ENCODE data around the gene TENM4. TPM values are rescaled to one million over a fixed set of nuclear protein-coding genes. Genes with fewer than 3 reads are reported as not detected.

The TENM4 gene
- polyA plus RNA-seq, 1 donor from 2014 or later: 16.8 TPM

DNA sequence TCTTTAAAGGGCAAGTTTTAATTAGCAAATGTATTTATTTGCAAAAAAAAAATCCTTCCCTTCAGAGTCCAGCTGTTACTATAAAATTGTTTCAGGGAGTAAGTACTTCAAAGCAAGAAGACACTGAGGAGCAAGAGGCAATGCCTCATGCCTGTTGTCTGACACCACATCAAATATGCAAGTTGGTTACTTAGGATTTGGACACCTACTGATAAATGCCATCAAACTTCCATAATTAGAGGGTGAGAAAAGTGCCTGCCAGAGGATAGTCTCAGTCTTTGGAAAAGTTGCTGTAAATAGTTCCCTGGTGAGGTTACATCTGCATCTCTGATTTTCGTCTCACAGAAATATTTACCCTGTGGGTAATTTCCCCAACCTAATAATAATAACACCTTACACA, 4.1 kb upstream of the TENM4 start:
- Histone ChIP-seq H4K20me1 (ENCODE audit: insufficient read depth) (no peaks in the 10 kb centered on the region), H3K4me3 (ENCODE audit: low read length) (no peak overlapping the region), H3K9me2 (ENCODE audit: insufficient read depth, low read length) (no peaks in the 10 kb centered on the region), H3K27me3 (ENCODE audit: insufficient read depth, low read depth, low read length) (no peaks in the 10 kb centered on the region), H3K4me2 (ENCODE audit: low read length) (no peak overlapping the region), H3K9ac (ENCODE audit: low read length) (no peak overlapping the region), H3K36me3 (ENCODE audit: insufficient read depth, low read length) (no peaks in the 10 kb centered on the region), H3K79me2 (replicated peaks; ENCODE audit: insufficient read depth, low read length) (no peaks in the 10 kb centered on the region), H3K9me3 (ENCODE audit: low read length) (no peaks in the 10 kb centered on the region), H2AFZ (ENCODE audit: low read depth, low read length) (no peak overlapping the region), H3K27ac (ENCODE audit: low read length) (no peak overlapping the region), H3F3A (ENCODE audit: insufficient read depth, low read length, poor library complexity, severe bottlenecking) (no peaks in the 10 kb centered on the region)
- TF ChIP-seq EP300 (conservative IDR thresholded peaks at IDR 0.05; ENCODE audit: poor library complexity, severe bottlenecking): no peak
- no peak for TF ChIP-seq POLR2AphosphoS5 (IDR thresholded peaks at IDR 0.05)
- no peak for TF ChIP-seq RAD21 (conservative IDR thresholded peaks at IDR 0.05)

DNA sequence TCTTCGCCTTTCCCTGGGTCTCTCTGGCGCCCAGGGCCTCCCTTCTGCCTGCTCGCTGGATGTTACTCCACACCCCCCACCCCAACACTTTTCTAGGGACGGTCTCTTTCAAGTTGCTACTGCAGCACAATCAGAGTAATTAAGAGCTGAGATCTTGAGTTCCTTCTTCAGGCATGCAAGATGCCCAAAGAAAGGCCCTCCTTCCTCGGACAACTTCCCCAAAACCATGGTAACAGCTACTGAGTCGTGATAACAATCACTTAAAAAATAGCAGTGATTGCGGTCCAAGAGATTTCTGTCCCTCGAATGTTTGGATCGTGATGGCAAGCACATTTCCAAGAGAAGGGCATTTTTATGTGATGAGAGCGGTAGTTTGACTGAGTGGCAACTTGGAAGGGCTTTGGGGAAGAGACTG, 638 bp upstream of the TENM4 start:
- Histone ChIP-seq H3K27ac (ENCODE audit: low read length) (peak overlapping the region; percentile 90), H3K9ac (ENCODE audit: low read length) (peak overlapping the region; percentile 95), H4K20me1 (ENCODE audit: insufficient read depth) (peaks cover 7% of the 10 kb centered on the region), H3F3A (ENCODE audit: insufficient read depth, low read length, poor library complexity, severe bottlenecking) (peaks cover 6% of the 10 kb centered on the region), H3K36me3 (ENCODE audit: insufficient read depth, low read length) (no peaks in the 10 kb centered on the region), H3K4me3 (ENCODE audit: low read length) (peak overlapping the region; percentile 82), H3K27me3 (ENCODE audit: insufficient read depth, low read depth, low read length) (no peaks in the 10 kb centered on the region), H3K79me2 (replicated peaks; ENCODE audit: insufficient read depth, low read length) (peaks cover 31% of the 10 kb centered on the region), H3K4me2 (ENCODE audit: low read length) (peak overlapping the region; percentile 53), H3K9me2 (ENCODE audit: insufficient read depth, low read length) (no peaks in the 10 kb centered on the region), H3K9me3 (ENCODE audit: low read length) (no peaks in the 10 kb centered on the region), H2AFZ (ENCODE audit: low read depth, low read length) (peak overlapping the region; percentile 52)
- TF ChIP-seq EP300 (conservative IDR thresholded peaks at IDR 0.05; ENCODE audit: poor library complexity, severe bottlenecking) (no peak), TAF1 (IDR thresholded peaks at IDR 0.05; ENCODE audit: low read depth) (no peak), POLR2AphosphoS5 (IDR thresholded peaks at IDR 0.05) (no peak), RAD21 (conservative IDR thresholded peaks at IDR 0.05) (no peak), EZH2 (IDR thresholded peaks at IDR 0.05; ENCODE audit: borderline replicate concordance, insufficient read depth, low read length, poor library complexity, severe bottlenecking) (no peak), REST (IDR thresholded peaks at IDR 0.05; ENCODE audit: borderline replicate concordance) (no peak), MXI1 (conservative IDR thresholded peaks at IDR 0.05; ENCODE audit: poor library complexity, severe bottlenecking) (no peak), SMC3 (conservative IDR thresholded peaks at IDR 0.05; ENCODE audit: poor library complexity) (no peak)
- TF ChIP-seq, protein P1, sequence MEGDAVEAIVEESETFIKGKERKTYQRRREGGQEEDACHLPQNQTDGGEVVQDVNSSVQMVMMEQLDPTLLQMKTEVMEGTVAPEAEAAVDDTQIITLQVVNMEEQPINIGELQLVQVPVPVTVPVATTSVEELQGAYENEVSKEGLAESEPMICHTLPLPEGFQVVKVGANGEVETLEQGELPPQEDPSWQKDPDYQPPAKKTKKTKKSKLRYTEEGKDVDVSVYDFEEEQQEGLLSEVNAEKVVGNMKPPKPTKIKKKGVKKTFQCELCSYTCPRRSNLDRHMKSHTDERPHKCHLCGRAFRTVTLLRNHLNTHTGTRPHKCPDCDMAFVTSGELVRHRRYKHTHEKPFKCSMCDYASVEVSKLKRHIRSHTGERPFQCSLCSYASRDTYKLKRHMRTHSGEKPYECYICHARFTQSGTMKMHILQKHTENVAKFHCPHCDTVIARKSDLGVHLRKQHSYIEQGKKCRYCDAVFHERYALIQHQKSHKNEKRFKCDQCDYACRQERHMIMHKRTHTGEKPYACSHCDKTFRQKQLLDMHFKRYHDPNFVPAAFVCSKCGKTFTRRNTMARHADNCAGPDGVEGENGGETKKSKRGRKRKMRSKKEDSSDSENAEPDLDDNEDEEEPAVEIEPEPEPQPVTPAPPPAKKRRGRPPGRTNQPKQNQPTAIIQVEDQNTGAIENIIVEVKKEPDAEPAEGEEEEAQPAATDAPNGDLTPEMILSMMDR (IDR thresholded peaks at IDR 0.05; ENCODE audit: poor library complexity, severe bottlenecking): no peak
